CD4-positive, CD25-positive, alpha-beta regulatory T cell (primary cell): ENCODE data around the gene CTCFL. TPM values are rescaled to one million over a fixed set of nuclear protein-coding genes. Genes with fewer than 3 reads are reported as not detected.

Experiments used
- ATAC-seq, 2 donors: fragments of 150-1000 bp; cut with Tn5 transposase; one replicate each; pipeline ENCODE4 v1.10.0; 2021; ENCODE audit warnings: low read depth in 2 of 2, moderate number of reproducible peaks in 2 of 2, moderate library complexity in 1 of 2
- DNase-seq, 3 donors: peaks; one replicate each; pipeline versions ENCODE4 v3.0.0 to v3.0.0-alpha.2; 2012 to 2022; ENCODE audit warnings: mixed read lengths in 1 of 3
- H3K27ac ChIP-seq: one replicate; pipeline ENCODE4 v1.7.0; 2013; ENCODE audit warnings: mild to moderate bottlenecking, low read length; ENCODE audit not compliant: insufficient read depth, poor library complexity, severe bottlenecking
- H3K27me3 ChIP-seq: one replicate; pipeline ENCODE4 v1.7.0; 2013; ENCODE audit warnings: low read length; ENCODE audit not compliant: control insufficient read depth, insufficient read depth
- H3K36me3 ChIP-seq: one replicate; pipeline ENCODE4 v1.7.0; 2013; ENCODE audit warnings: mild to moderate bottlenecking, low read length, moderate library complexity; ENCODE audit not compliant: control insufficient read depth, insufficient read depth
- H3K4me1 ChIP-seq: 2 replicates; pipeline ENCODE4 v1.7.0; 2013; ENCODE audit warnings: mild to moderate bottlenecking, low read length; ENCODE audit not compliant: insufficient read depth, control insufficient read depth, poor library complexity, severe bottlenecking
- H3K4me3 ChIP-seq: one replicate; pipeline ENCODE4 v1.7.0; 2013; ENCODE audit warnings: low read depth, mild to moderate bottlenecking, low read length, moderate library complexity
- H3K9me3 ChIP-seq, 2 experiments: 1 replicate in 1 of 2; 2 replicates in 1 of 2; pipeline ENCODE4 v1.7.0; 2013; ENCODE audit warnings: low read length in 2 of 2, mild to moderate bottlenecking in 1 of 2, moderate library complexity in 1 of 2; ENCODE audit not compliant: control insufficient read depth in 2 of 2
- H3K27ac Mint-ChIP-seq, 3 donors: one replicate each; pipeline ENCODE4 v1.8.0; 2020 to 2022; ENCODE audit warnings: mild to moderate bottlenecking in 3 of 3, mixed read lengths in 3 of 3, moderate library complexity in 2 of 3
- H3K27me3 Mint-ChIP-seq: one replicate; pipeline ENCODE4 v1.8.0; 2022; ENCODE audit warnings: mild to moderate bottlenecking, mixed read lengths
- H3K36me3 Mint-ChIP-seq: one replicate; pipeline ENCODE4 v1.8.0; 2020; ENCODE audit warnings: mixed read lengths
- H3K4me1 Mint-ChIP-seq, 4 donors: one replicate each; pipeline ENCODE4 v1.8.0; 2020 to 2022; ENCODE audit warnings: mixed read lengths in 4 of 4, mild to moderate bottlenecking in 1 of 4
- H3K4me3 Mint-ChIP-seq, 4 donors: one replicate each; pipeline ENCODE4 v1.8.0; 2020 to 2022; ENCODE audit warnings: mild to moderate bottlenecking in 4 of 4, mixed read lengths in 4 of 4, moderate library complexity in 3 of 4
- H3K9me3 Mint-ChIP-seq, 7 donors: one replicate each; pipeline ENCODE4 v1.8.0; 2020 to 2022; ENCODE audit warnings: mixed read lengths in 7 of 7, mild to moderate bottlenecking in 3 of 7, moderate library complexity in 2 of 7
- polyA plus RNA-seq, 4 donors: library from polyadenylated mRNA; unstranded; fragments of 300-500 nt; fragmentation: Illumina TruSeq; gene quantifications; one replicate each; pipeline ENCODE4 v1.2.3, GENCODE V29; 2021
- total RNA-seq: library from RNA; stranded (reverse); gene quantifications from one replicate; pipeline ENCODE4 v1.2.3, GENCODE V29; 2022

CTCFL gene
- total and polyA plus RNA-seq, 5 donors from 2014 or later, result not detected

- ATAC-seq (no peak), DNase-seq (no peak)
- no peak overlapping the region for H3K27ac Mint-ChIP-seq
- Histone ChIP-seq H3K9me3 (no peaks in the 10 kb centered on the region), H3K4me1 (peaks cover 5% of the 10 kb centered on the region), H3K4me3 (no peak overlapping the region), H3K36me3 (no peaks in the 10 kb centered on the region), H3K27me3 (no peaks in the 10 kb centered on the region), H3K27ac (no peak overlapping the region)
- peaks cover 0 to 18% (median 6%) of the 10 kb centered on the region in 4 donors for H3K4me1 Mint-ChIP-seq
- peaks cover 32% of the 10 kb centered on the region for H3K27me3 Mint-ChIP-seq
- no peak overlapping the region for H3K4me3 Mint-ChIP-seq
- no peaks in the 10 kb centered on the region for H3K9me3 Mint-ChIP-seq
- no peaks in the 10 kb centered on the region for H3K36me3 Mint-ChIP-seq
These were observed 40.2 kb downstream of the CTCFL start for GRCh38 chr20:57484772-57485171.

GRCh38 chr20:57483287-57484050 is 41.5 kb downstream of the CTCFL start:
- Histone ChIP-seq H3K27ac (no peak overlapping the region), H3K36me3 (no peaks in the 10 kb centered on the region), H3K9me3 (no peaks in the 10 kb centered on the region), H3K27me3 (no peaks in the 10 kb centered on the region), H3K4me1 (peaks cover 5% of the 10 kb centered on the region), H3K4me3 (no peak overlapping the region)
- H3K27ac Mint-ChIP-seq, result peak overlapping the region in 2 of 3 donors; percentile 18 to 43
- no peaks in the 10 kb centered on the region for H3K36me3 Mint-ChIP-seq
- no peak for DNase-seq
- peaks cover 31% of the 10 kb centered on the region for H3K27me3 Mint-ChIP-seq
- peaks cover 0 to 21% (median 5%) of the 10 kb centered on the region in 4 donors for H3K4me1 Mint-ChIP-seq
- H3K9me3 Mint-ChIP-seq, result no peaks in the 10 kb centered on the region
- H3K4me3 Mint-ChIP-seq, result no peak overlapping the region
- ATAC-seq, result no peak

- H3K36me3 Mint-ChIP-seq, result no peaks in the 10 kb centered on the region
- H3K4me1 Mint-ChIP-seq, result peaks cover 0 to 21% (median 4%) of the 10 kb centered on the region in 4 donors
- no peak overlapping the region for H3K4me3 Mint-ChIP-seq
- peak overlapping the region in 1 of 3 donors; percentile 43 for H3K27ac Mint-ChIP-seq
- H3K9me3 ChIP-seq, result no peaks in the 10 kb centered on the region
- H3K27me3 ChIP-seq, result no peaks in the 10 kb centered on the region
- H3K4me3 ChIP-seq, result no peak overlapping the region
- no peaks in the 10 kb centered on the region for H3K36me3 ChIP-seq
- no peak overlapping the region for H3K27ac ChIP-seq
- peaks cover 5% of the 10 kb centered on the region for H3K4me1 ChIP-seq
- no peaks in the 10 kb centered on the region for H3K9me3 Mint-ChIP-seq
- no peak for ATAC-seq
- DNase-seq, result no peak
- H3K27me3 Mint-ChIP-seq, result peaks cover 32% of the 10 kb centered on the region
These were observed 42.1 kb downstream of the CTCFL start for GRCh38 chr20:57482796-57483195.

- Mint-ChIP-seq H3K27ac (no peak overlapping the region), H3K27me3 (peaks cover 35% of the 10 kb centered on the region), H3K9me3 (no peaks in the 10 kb centered on the region), H3K4me3 (no peak overlapping the region), H3K4me1 (peaks cover 0 to 21% (median 6%) of the 10 kb centered on the region in 4 donors), H3K36me3 (no peaks in the 10 kb centered on the region)
- DNase-seq (no peak), ATAC-seq (no peak)
- Histone ChIP-seq H3K9me3 (no peaks in the 10 kb centered on the region), H3K27ac (no peak overlapping the region), H3K36me3 (no peaks in the 10 kb centered on the region), H3K4me3 (no peak overlapping the region), H3K27me3 (no peaks in the 10 kb centered on the region), H3K4me1 (peaks cover 5% of the 10 kb centered on the region)
These were observed 42.8 kb downstream of the CTCFL start for GRCh38 chr20:57482148-57482547.

- Histone ChIP-seq H3K27ac (no peak overlapping the region), H3K27me3 (no peaks in the 10 kb centered on the region), H3K4me3 (no peak overlapping the region), H3K36me3 (no peaks in the 10 kb centered on the region), H3K9me3 (no peaks in the 10 kb centered on the region), H3K4me1 (peaks cover 7% of the 10 kb centered on the region)
- Mint-ChIP-seq H3K27me3 (peaks cover 28% of the 10 kb centered on the region), H3K4me1 (peaks cover 0 to 21% (median 6%) of the 10 kb centered on the region in 4 donors), H3K4me3 (no peak overlapping the region), H3K27ac (peak overlapping the region in 1 of 3 donors; percentile 72), H3K36me3 (no peaks in the 10 kb centered on the region), H3K9me3 (no peaks in the 10 kb centered on the region)
- DNase-seq, result no peak
- no peak for ATAC-seq
These were observed 43.6 kb downstream of the CTCFL start for GRCh38 chr20:57481281-57481711.

GRCh38 chr20:57480444-57481160 is 44.3 kb downstream of the CTCFL start:
- H3K36me3 ChIP-seq, result no peaks in the 10 kb centered on the region
- Mint-ChIP-seq H3K4me3 (peak overlapping the region in 1 of 4 donors; percentile 29), H3K9me3 (no peaks in the 10 kb centered on the region), H3K36me3 (no peaks in the 10 kb centered on the region), H3K27me3 (peaks cover 26% of the 10 kb centered on the region), H3K27ac (peak overlapping the region in 1 of 3 donors; percentile 72), H3K4me1 (peaks cover 0 to 28% (median 8%) of the 10 kb centered on the region in 4 donors)
- no peak overlapping the region for H3K4me3 ChIP-seq
- DNase-seq (peak in 2 of 3 donors; percentile 14 to 21), ATAC-seq (peak; percentile 59 to 65)
- H3K4me1 ChIP-seq, result peaks cover 12% of the 10 kb centered on the region
- H3K27me3 ChIP-seq, result no peaks in the 10 kb centered on the region
- no peak overlapping the region for H3K27ac ChIP-seq
- no peaks in the 10 kb centered on the region for H3K9me3 ChIP-seq

GRCh38 chr20:57479196-57479595 is 45.7 kb downstream of the CTCFL start:
- H3K27ac ChIP-seq, result no peak overlapping the region
- no peaks in the 10 kb centered on the region for H3K36me3 Mint-ChIP-seq
- no peaks in the 10 kb centered on the region for H3K9me3 Mint-ChIP-seq
- H3K36me3 ChIP-seq, result no peaks in the 10 kb centered on the region
- H3K9me3 ChIP-seq, result no peaks in the 10 kb centered on the region
- H3K4me1 Mint-ChIP-seq, result peaks cover 3 to 35% (median 8%) of the 10 kb centered on the region in 4 donors
- no peak overlapping the region for H3K4me3 ChIP-seq
- H3K4me3 Mint-ChIP-seq, result no peak overlapping the region
- DNase-seq (no peak), ATAC-seq (no peak)
- peak overlapping the region in 2 of 3 donors; percentile 16 to 65 for H3K27ac Mint-ChIP-seq
- no peaks in the 10 kb centered on the region for H3K27me3 ChIP-seq
- peaks cover 22% of the 10 kb centered on the region for H3K27me3 Mint-ChIP-seq
- peaks cover 12% of the 10 kb centered on the region for H3K4me1 ChIP-seq
